HG03064 (cell line): Measurements from ENCODE around the gene ZNF750.

ENCODE experiments used
- ATAC-seq: cut with Tn5 transposase; IDR thresholded peaks from one replicate; pipeline ENCODE4 v1.9.1; 2021; ENCODE audit warnings: low read depth; ENCODE audit not compliant: unreplicated experiment

ZNF750 gene

GRCh38 chr17:82860606-82861392 is 21.0 kb upstream of the ZNF750 start:
- no peak for ATAC-seq

GRCh38 chr17:82859431-82860403 is 19.9 kb upstream of the ZNF750 start:
- ATAC-seq: no peak

- no peak for ATAC-seq
Measured at GRCh38 chr17:82858376-82859126, 18.7 kb upstream of the ZNF750 start.

DNA sequence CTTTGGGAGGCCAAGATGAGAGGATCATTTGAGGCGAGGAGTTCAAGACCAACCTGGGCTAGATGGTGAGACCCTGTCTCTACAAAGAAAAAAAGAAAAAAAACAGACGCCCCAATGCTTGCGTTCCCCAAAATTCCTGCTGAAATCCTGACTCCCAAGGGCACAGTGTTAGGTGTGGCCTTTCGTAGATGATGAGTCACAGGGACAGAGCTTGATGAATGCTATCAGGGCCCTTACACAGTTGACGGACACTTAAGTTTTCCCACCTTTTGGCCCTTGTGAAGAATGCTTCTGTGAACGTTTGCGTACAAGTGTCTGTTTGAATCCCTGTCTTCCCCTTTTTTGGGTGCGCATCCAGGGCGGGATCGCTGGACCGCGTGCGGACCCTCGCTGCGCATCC is 16.5 kb upstream of the ZNF750 start:
- ATAC-seq: no peak

GRCh38 chr17:82854226-82854625 is 14.4 kb upstream of the ZNF750 start:
- no peak for ATAC-seq

- ATAC-seq: no peak
Measured at GRCh38 chr17:82851381-82851780, 11.6 kb upstream of the ZNF750 start.

GRCh38 chr17:82849076-82849945 is 9.5 kb upstream of the ZNF750 start:
- no peak for ATAC-seq

- no peak for ATAC-seq
Measured at GRCh38 chr17:82848022-82848592, 8.3 kb upstream of the ZNF750 start.

DNA sequence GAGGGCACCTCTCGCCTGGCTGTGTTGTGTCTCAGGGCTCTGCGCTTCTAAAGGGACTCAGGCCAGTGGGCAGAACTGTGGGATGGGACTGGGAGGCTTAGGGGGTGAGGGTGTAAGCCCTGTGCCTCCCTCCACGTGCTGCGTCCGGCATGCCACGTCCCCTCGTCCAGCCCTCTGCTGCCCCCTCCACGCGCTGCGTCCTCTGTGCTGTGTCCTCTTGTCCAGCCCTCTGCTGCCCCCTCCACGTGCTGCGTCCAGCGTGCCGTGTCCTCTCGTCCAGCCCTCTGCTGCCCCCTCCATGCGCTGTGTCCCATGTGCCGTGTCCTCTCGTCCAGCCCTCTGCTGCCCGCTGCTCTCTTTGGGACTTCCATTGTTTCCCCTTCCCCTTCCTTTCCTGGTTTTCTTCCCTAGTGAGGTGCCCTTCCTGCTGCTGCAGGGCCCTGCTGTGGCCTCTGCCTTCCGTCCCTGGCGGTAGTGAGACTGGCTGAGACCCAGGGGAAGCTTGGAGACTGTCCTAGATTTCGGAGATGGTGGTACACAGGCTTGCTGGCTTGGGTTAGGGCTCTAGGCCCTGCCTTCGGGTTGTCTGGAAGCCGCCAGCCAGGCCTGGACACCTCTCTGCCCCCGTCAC is 6.4 kb upstream of the ZNF750 start:
- no peak for ATAC-seq

GRCh38 chr17:82845163-82845807 is 5.5 kb upstream of the ZNF750 start:
- ATAC-seq: no peak

- no peak for ATAC-seq
Measured at GRCh38 chr17:82844796-82845162, 5.0 kb upstream of the ZNF750 start.

DNA sequence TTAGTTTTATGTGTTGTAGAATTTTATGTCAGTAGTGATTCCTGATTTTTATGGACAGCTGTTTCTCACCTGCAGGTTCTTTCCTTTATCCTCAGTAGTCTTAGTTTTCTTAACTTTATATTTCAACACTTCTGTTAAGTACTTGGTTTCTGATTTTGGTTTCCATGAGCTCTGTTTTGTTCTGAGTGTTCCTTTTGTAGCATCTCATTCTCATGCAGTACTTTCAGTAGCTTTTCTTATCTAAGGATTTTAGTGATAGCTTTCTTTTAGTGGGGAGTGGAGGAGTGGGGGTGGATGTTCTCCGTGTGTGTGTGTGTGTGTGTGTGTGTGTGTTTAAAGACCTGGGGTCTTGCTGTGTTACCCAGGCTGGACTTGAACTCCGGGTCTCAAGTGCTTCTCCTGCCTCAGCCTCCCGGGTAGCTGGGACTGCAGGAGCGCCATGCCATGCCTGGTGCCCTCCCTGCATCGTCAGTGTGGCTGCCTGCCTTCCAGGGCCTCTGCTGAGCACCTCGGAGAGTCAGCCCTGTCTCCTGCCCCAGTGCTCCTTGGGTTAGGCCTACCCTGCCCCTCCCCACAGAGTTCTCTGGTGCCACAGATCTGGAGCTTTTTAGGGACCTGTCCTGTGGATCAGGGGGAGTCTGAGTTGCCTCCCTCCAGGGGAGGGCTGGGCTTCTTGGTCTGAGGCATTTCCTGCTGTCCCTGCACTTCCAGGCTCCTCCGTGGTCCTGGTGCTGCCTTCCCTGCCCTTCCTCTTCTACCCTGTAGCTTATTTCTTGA is 4.3 kb upstream of the ZNF750 start:
- ATAC-seq: no peak

DNA sequence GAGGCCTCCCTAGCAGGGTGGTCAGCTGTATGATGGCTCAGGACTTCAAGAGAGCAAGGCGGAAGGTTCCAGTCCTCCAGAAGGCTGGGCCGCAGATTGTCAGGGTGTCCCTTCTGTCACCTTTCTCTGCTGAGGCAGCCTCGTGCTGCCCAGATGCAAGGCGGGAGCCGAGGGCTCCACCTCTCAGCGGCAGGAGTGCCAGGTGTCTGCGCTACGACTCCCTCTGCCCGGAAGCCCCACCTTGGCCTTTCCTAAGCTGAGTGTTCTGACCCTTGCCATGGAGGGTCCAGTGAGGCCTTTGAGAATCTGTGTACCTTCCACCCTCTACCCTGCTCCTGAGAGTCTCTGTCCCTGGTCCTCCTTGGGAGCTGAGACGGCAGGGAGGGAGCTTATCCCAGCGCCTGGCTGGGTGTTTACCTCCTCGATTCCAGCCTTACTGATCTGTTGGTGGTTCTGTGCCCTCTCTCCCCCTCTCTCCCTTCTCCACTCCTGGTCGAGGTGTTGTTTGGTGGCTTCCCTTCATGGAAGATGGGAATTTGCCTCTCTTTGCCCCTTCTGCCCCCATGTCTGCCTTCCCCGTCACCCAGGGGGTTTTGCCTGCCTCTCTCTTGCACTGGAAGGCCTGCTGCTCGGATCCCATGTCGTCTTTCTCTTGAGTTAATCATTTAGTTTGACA is 2.2 kb upstream of the ZNF750 start:
- no peak for ATAC-seq

GRCh38 chr17:82840431-82840831 is 609 bp upstream of the ZNF750 start:
- ATAC-seq: no peak

GRCh38 chr17:82838386-82839063 is 1.3 kb downstream of the ZNF750 start:
- ATAC-seq: no peak

DNA sequence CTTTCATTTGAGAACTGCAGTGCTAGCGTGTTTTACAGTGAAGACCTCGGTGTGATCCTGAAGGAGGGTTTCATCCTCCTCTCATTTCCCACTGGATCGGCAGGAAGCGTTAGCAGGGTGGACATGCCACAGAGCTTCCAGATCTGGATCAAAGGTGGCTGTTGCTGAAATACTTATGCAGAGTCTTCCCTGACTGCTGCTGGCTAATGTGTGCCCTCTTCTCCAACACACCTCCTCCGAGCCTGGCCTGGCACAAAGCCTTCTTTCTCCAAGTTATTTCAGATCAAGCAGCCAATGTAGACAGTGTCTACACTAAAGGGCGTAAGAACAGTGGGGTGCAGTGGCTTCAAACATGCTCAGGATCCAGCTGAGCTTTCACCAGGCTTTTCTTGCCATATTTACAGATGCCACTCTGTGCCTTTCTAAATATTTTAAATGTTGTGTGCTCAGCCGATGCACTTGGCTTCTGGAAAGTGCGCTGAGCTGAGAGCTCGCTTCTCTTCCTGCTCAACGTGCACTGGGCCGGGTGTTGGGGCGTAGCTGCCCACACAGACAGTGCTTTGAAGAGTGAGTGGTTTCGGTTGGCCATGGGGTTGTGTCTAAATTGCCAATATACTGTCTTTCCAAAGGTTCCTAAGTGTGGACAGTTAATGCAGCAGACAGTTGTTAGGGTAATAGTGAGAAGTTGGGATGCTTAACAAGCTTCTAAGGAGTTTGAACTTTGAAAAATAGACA is 2.1 kb downstream of the ZNF750 start:
- no peak for ATAC-seq
